HepG2 (cell line): ENCODE data around the gene USP2. TPM values are rescaled to one million over a fixed set of nuclear protein-coding genes. Genes with fewer than 3 reads are reported as not detected.

Source experiments
- ATAC-seq: fragments of 200-7000 bp; cut with Tn5 transposase; 3 replicates; pipeline ENCODE4 v1.9.1; 2020; ENCODE audit warnings: mild to moderate bottlenecking, moderate library complexity
- BruUV-seq: library from RNA; stranded (reverse); fragments of 400-500 nt; replicated peaks from 2 replicates; lab custom pipeline; 2021; lab: Mats Ljungman, UMichigan
- CTCF ChIA-PET: fragments of 300-600 bp; formaldehyde crosslinking; extraction: SDS; loops from one replicate; lab custom pipeline; 2021; ENCODE audit warnings: low total read pairs, inconsistent platforms, low intra/inter-chr PET ratio; lab: Yijun Ruan, JAX
- POLR2A ChIA-PET: fragments of 350-600 bp; sonication (Branson Sonifier 250); formaldehyde crosslinking; loops from one replicate; lab custom pipeline; 2020; ENCODE audit warnings: antibody characterized with exemption, inconsistent platforms; lab: Yijun Ruan, JAX
- DNase-seq: peaks from one replicate; pipeline ENCODE4 v3.0.0-alpha.2; 2015; ENCODE audit warnings: low spot score
- FAIRE-seq: peaks from 3 replicates; lab custom pipeline; 2011; peaks lifted over from hg19 to GRCh38; lab: Jason Lieb, UNC
- H2AFZ ChIP-seq: one replicate; pipeline ENCODE4 v1.6.1; 2011; ENCODE audit warnings: low read length, inconsistent platforms
- H3K27ac ChIP-seq: fragments of 300-600 bp; 3 replicates; pipeline ENCODE4 v1.8.0; 2011; ENCODE audit warnings: mixed run types, mild to moderate bottlenecking, mixed read lengths, low read length, inconsistent platforms; ENCODE audit not compliant: insufficient read depth; ENCODE audit errors: extremely low read length
- H3K27me3 ChIP-seq, 2 experiments: fragments of 200-600 bp in 1 of 2; 2 replicates in 1 of 2; 3 replicates in 1 of 2; pipeline versions ENCODE4 v1.6.0 to v1.8.0; 2011; ENCODE audit warnings: low read length in 2 of 2, mild to moderate bottlenecking in 2 of 2, moderate library complexity in 2 of 2, inconsistent platforms in 1 of 2; ENCODE audit not compliant: insufficient read depth in 2 of 2, control insufficient read depth in 1 of 2
- H3K36me3 ChIP-seq, 2 experiments: fragments of 200-600 bp in 1 of 2; replicated peaks in 1 of 2; 2 replicates in 1 of 2; 3 replicates in 1 of 2; pipeline versions ENCODE4 v1.5.1 to v1.8.0; 2011; ENCODE audit warnings: low read length in 2 of 2, inconsistent platforms in 1 of 2; ENCODE audit not compliant: insufficient read depth in 2 of 2, control insufficient read depth in 1 of 2
- H3K4me1 ChIP-seq: 2 replicates; pipeline ENCODE4 v1.5.1; 2012; ENCODE audit warnings: low read length, inconsistent platforms; ENCODE audit not compliant: insufficient read depth
- H3K4me2 ChIP-seq: 2 replicates; pipeline ENCODE4 v1.6.0; 2011; ENCODE audit warnings: low read depth, low read length, inconsistent platforms
- H3K4me3 ChIP-seq, 3 experiments: fragments of 200-600 bp in 1 of 3; sonication (generic), shearing (Covaris generic) in 1 of 3; replicated peaks in 1 of 3; 2 replicates each; pipeline ENCODE4 v1.5.1; 2011 to 2016; ENCODE audit warnings: low read length in 3 of 3, inconsistent platforms in 2 of 3, low read depth in 2 of 3, mild to moderate bottlenecking in 2 of 3, control low read depth in 1 of 3, mixed read lengths in 1 of 3; ENCODE audit not compliant: insufficient read depth in 1 of 3
- H3K79me2 ChIP-seq: one replicate; pipeline ENCODE4 v1.6.1; 2011; ENCODE audit warnings: low read length, inconsistent platforms; ENCODE audit not compliant: insufficient read depth
- H3K9ac ChIP-seq: 2 replicates; pipeline ENCODE4 v1.6.0; 2011; ENCODE audit warnings: mild to moderate bottlenecking, low read depth, low read length, inconsistent platforms; ENCODE audit not compliant: insufficient read depth
- H3K9me3 ChIP-seq: 2 replicates; pipeline ENCODE4 v1.5.1; 2012; ENCODE audit warnings: mild to moderate bottlenecking, low read length
- H4K20me1 ChIP-seq: 2 replicates; pipeline ENCODE4 v1.6.0; 2011; ENCODE audit warnings: inconsistent platforms, mild to moderate bottlenecking, low read length, moderate library complexity; ENCODE audit not compliant: insufficient read depth
- AGO2 ChIP-seq: fragments of 200-400 bp; formaldehyde crosslinking; optimal IDR thresholded peaks from 2 replicates; pipeline ENCODE3; 2017; ENCODE audit warnings: mild to moderate bottlenecking, low read depth, low read length, moderate library complexity
- MAFK ChIP-seq, 2 experiments: IDR thresholded peaks in 1 of 2; conservative IDR thresholded peaks in 1 of 2; 2 replicates each; pipeline ENCODE4 v1.6.1; 2011; ENCODE audit warnings: improper control_type of control experiment in 2 of 2, low read length in 2 of 2
- RXRB ChIP-seq: IDR thresholded peaks from 2 replicates; pipeline ENCODE4 v1.6.1; 2016; ENCODE audit warnings: borderline replicate concordance, missing genetic modification reagents, missing compliant biosample characterization
- TFE3 ChIP-seq: IDR thresholded peaks from 2 replicates; pipeline ENCODE4 v1.6.1; 2016
- ZNF407 ChIP-seq: sonication (generic); formaldehyde crosslinking; IDR thresholded peaks from one replicate; pipeline ENCODE4 v1.5.1; 2020; ENCODE audit warnings: mild to moderate bottlenecking, missing genetic modification reagents; ENCODE audit errors: not compliant biosample characterization
- ZNF678 ChIP-seq: sonication (generic); formaldehyde crosslinking; IDR thresholded peaks from 2 replicates; pipeline ENCODE4 v1.4.0; 2020; ENCODE audit warnings: mild to moderate bottlenecking, missing genetic modification reagents
- WGBS: methylation state at CpG from one replicate; pipeline ENCODE4 v1.1.6; 2017; ENCODE audit warnings: low lambda C conversion rate; 5-methylcytosine and 5-hydroxymethylcytosine counted together
- in situ Hi-C: cut with HindIII; loops from 2 replicates; pipeline ENCODE4 v1.10.0; 2017; ENCODE audit warnings: low pct_unique_long_range_greater_than_20kb; ENCODE audit not compliant: extremely low pct_ligation_motif_present
- intact Hi-C: fragments of 100-400 bp; cut with micrococcal nuclease; formaldehyde crosslinking; loops from one replicate; pipeline ENCODE4 v1.10.0; 2022; ENCODE audit not compliant: unreplicated experiment
- polyA plus RNA-seq, 8 experiments: library from polyadenylated mRNA; depleted of rRNA in 3 of 8; stranded (reverse) in 7 of 8; unstranded in 1 of 8; fragments of >200 nt; fragmentation: Illumina TruSeq in 4 of 8; extraction: Trizol in 4 of 8; gene quantifications; 2 replicates each; pipeline versions ENCODE4 v1.2.1 to v1.2.3, GENCODE V29; 2011 to 2016; ENCODE audit warnings: low read depth in 4 of 8, missing spikeins in 1 of 8, mixed read lengths in 1 of 8; ENCODE audit not compliant: insufficient read depth in 1 of 8
- total RNA-seq, 5 experiments: library from RNA; depleted of rRNA; stranded (reverse); fragments of >200 nt; fragmentation: Illumina TruSeq; extraction: Trizol; gene quantifications; 2 replicates each; pipeline ENCODE4 v1.2.3, GENCODE V29; 2016; ENCODE audit warnings: low read depth in 1 of 5

Gene USP2
- total and polyA plus RNA-seq, 2 of the 13 experiments (the other 11 are each of a cell fraction or from before 2014, with no cell fraction given) = 2.5 to 6.0 TPM

DNA sequence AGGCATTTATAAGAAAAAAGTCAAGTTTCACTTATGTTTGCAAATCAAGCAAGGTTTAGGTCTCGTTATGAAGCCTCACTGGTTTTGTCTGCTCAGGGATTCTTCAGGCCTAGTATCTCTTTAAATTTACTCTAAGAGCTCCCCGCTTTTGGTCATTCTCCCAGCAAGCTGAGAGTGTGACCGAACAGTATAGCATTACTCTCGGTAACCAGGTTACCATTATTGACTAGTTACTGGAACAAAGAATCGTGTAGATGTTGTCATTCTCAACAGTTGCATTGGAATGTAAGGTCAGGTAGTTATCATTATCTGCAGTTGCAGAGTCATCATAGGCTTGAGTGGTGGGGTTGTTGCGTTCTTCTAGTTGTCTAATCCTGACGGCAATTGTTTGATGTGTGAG is 9.8 kb upstream of the USP2 start:
- Histone ChIP-seq H3K4me3 (no peak overlapping the region), H4K20me1 (no peaks in the 10 kb centered on the region; the same call in 1 of the 2 replicates), H3K9me3 (no peaks in the 10 kb centered on the region), H3K27me3 (no peaks in the 10 kb centered on the region; a peak in 1 of 5 replicates), H3K79me2 (no peaks in the 10 kb centered on the region), H3K36me3 (no peaks in the 10 kb centered on the region; a peak in 1 of 5 replicates), H3K27ac (no peak overlapping the region)
- DNase-seq (no peak), ATAC-seq (no peak)
- in situ Hi-C loops = no loop called here
- no peak for TF ChIP-seq AGO2
- TF ChIP-seq TFE3 = no peak
- no peak for TF ChIP-seq ZNF407
- no peak for TF ChIP-seq ZNF678 (CRISPR knock-in tag)
- 0 out of 4 replicates have a peak, but pooled peaks of 1 of the 2 experiments have one; percentile 3 for TF ChIP-seq MAFK (conservative IDR thresholded peaks at IDR 0.05 in 1 of 2, IDR thresholded peaks at IDR 0.05 in 1 of 2; ENCODE audit: low read length in 2 of 2)
- TF ChIP-seq RXRB (CRISPR knock-in tag) = no peak
- TF ChIP-seq, all 625 proteins: peak for 1
- no peak overlapping the region for H3K4me2 ChIP-seq
- POLR2A ChIA-PET = no interaction called here
- no peak overlapping the region for H2AFZ ChIP-seq
- H3K4me1 ChIP-seq = no peaks in the 10 kb centered on the region
- no peak overlapping the region for H3K9ac ChIP-seq
- BruUV-seq = no TSS peak
- intact Hi-C loops = no loop called here
- CTCF ChIA-PET = no interaction called here
- 94% methylated on average over 7 of the region's 7 CpGs for WGBS
- no peak for FAIRE-seq
